Small intestine (tissue), 7 donors: ENCODE data around the gene LRRC73. TPM values are rescaled to one million over a fixed set of nuclear protein-coding genes. Genes with fewer than 3 reads are reported as not detected.

Experiments used
- DNase-seq, 2 donors: peaks; one replicate each; pipeline versions ENCODE4 v3.0.0 to v3.0.0-alpha.2; 2013
- FAIRE-seq: peaks from 2 replicates; lab custom pipeline; 2012; peaks lifted over from hg19 to GRCh38; lab: Jason Lieb, UNC
- H3K27ac ChIP-seq, 3 donors: one replicate each; pipeline ENCODE4 v1.5.1; 2013; ENCODE audit warnings: low read length in 2 of 3, mild to moderate bottlenecking in 2 of 3, control low read depth in 1 of 3, inconsistent platforms in 1 of 3, low read depth in 1 of 3, moderate library complexity in 1 of 3
- H3K27me3 ChIP-seq, 3 donors: one replicate each; pipeline ENCODE4 v1.6.1; 2013; ENCODE audit warnings: low read length in 3 of 3, inconsistent platforms in 1 of 3; ENCODE audit not compliant: control insufficient read depth in 3 of 3, insufficient read depth in 3 of 3
- H3K36me3 ChIP-seq, 3 donors: one replicate each; pipeline ENCODE4 v1.6.1; 2013; ENCODE audit warnings: low read length in 3 of 3, inconsistent platforms in 1 of 3, low read depth in 1 of 3, mild to moderate bottlenecking in 1 of 3, moderate library complexity in 1 of 3; ENCODE audit not compliant: control insufficient read depth in 3 of 3, insufficient read depth in 2 of 3
- H3K4me1 ChIP-seq, 3 donors: one replicate each; pipeline ENCODE4 v1.6.1; 2013; ENCODE audit warnings: low read length in 2 of 3, inconsistent platforms in 1 of 3, low read depth in 1 of 3, mild to moderate bottlenecking in 1 of 3, moderate library complexity in 1 of 3; ENCODE audit not compliant: control insufficient read depth in 3 of 3, insufficient read depth in 2 of 3
- H3K4me3 ChIP-seq, 3 donors: one replicate each; pipeline ENCODE4 v1.5.1; 2013; ENCODE audit warnings: low read length in 3 of 3, control low read depth in 1 of 3, inconsistent platforms in 1 of 3, low read depth in 1 of 3, mild to moderate bottlenecking in 1 of 3, moderate library complexity in 1 of 3
- H3K9me3 ChIP-seq, 2 donors: one replicate each; pipeline ENCODE4 v1.6.1; 2013; ENCODE audit warnings: low read depth in 1 of 2, low read length in 1 of 2; ENCODE audit not compliant: control insufficient read depth in 2 of 2, insufficient read depth in 1 of 2
- WGBS, 3 donors: extraction: QIAGEN DNeasy Blood & Tissue Kit; methylation state at CpG; one replicate each; pipeline ENCODE4 v1.1.7; 2013; 5-methylcytosine and 5-hydroxymethylcytosine counted together
- polyA plus RNA-seq, 4 donors: library from polyadenylated mRNA; stranded (reverse) in 3 of 4; unstranded in 1 of 4; fragments of 200-250 nt in 3 of 4; fragments of 120-200 nt in 1 of 4; gene quantifications; one replicate each; pipeline versions ENCODE4 v1.2.1 to v1.2.3, GENCODE V29; 2013
- donor health status: healthy with polysubstance abuse.
- donor health status: control.
- donor health status: control.
- donor health status: Bipolar disorder and iron deficiency.
- donor health status: healthy.

Gene LRRC73
- polyA plus RNA-seq, 4 donors = 0.22 to 0.54 (median 0.38) TPM

DNA sequence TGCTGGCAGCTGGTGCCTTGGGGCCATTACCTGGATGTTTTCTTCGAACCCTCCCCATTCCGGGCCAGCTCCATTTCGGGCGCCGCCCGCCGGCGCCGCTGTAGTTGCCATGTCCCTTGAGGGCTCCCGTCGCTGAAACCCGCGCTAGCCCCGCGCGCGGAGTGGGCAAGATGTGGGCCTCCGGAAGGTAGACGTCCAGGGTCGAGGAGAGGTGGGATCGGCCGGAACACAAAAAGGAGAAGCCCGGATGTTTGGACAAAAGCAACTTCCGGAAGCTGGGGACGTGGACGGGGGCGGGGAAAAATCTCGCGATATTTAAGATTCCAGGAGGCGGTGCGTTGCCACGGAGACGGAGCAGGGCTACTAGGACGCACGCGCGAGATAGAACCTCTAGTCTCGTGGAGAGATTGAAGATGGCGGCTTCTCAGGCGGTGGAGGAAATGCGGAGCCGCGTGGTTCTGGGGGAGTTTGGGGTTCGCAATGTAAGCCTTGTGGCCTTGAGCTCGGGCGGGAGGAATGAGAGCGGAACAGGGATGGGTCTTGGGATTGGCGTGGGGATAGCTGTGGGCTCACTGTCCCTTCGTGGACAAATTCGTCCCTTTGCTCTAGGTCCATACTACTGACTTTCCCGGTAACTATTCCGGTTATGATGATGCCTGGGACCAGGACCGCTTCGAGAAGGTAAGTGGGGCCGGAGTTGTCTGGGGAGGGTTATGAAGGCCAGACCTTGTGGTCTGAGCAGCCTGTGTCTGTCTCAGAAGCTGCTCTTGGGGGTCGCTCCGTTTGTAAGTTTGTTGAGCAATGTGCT is 6.8 kb upstream of the LRRC73 start, which contains the start of the genes POLR1C and YIPF3:
POLR1C (plus strand) TSS at position 393 of the 808 bp plus-strand sequence; CDS start at position 414, 21 bp downstream.
YIPF3 (minus strand) TSS at position 230 of the 808 bp plus-strand sequence; CDS start at position 111, 119 bp downstream.
- peak within 1 kb of the TSS; percentile 57 to 99 (median 92) for H3K4me3 ChIP-seq
- H3K36me3 ChIP-seq = peaks cover 15 to 58% (median 29%) of the 10 kb centered on the region in 3 donors
- FAIRE-seq (no peak), DNase-seq (peak; percentile 98 to 99)
- peaks cover 0 to 19% (median 8%) of the 10 kb centered on the region in 3 donors for H3K4me1 ChIP-seq
- peak within 1 kb of the TSS in 2 of 3 donors; percentile 83 to 89 for H3K27ac ChIP-seq
- WGBS, 3 donors = 0% methylated on average over 57 of the region's 57 CpGs
- no peaks in the 10 kb centered on the region for H3K27me3 ChIP-seq
- no peaks in the 10 kb centered on the region for H3K9me3 ChIP-seq

DNA sequence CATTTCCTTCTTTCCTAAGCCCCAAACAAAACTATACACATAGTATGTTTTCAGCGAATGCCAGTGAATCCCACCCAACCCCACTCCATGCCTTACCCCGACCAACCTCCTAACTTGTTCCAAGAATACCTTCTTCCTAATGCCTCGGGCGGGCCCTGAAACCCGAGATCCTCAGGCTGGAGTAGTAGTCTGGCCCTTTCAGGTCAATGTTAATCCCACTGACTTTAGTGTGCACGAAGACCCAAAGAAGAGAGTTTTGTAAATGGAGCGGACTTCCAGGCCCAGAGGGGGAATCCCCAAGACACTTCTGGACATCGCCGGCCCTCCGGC is 6.2 kb upstream of the LRRC73 start:
- Histone ChIP-seq H3K9me3 (no peaks in the 10 kb centered on the region), H3K4me1 (peaks cover 0 to 19% (median 8%) of the 10 kb centered on the region in 3 donors), H3K36me3 (peaks cover 14 to 58% (median 28%) of the 10 kb centered on the region in 3 donors), H3K27me3 (no peaks in the 10 kb centered on the region), H3K27ac (peak overlapping the region in 2 of 3 donors; percentile 83 to 89), H3K4me3 (peak overlapping the region; percentile 57 to 99 (median 92))
- DNase-seq (no peak), FAIRE-seq (no peak)
- WGBS, 3 donors = 0 to 1% (median 1%) methylated on average over 10 of the region's 10 CpGs

DNA sequence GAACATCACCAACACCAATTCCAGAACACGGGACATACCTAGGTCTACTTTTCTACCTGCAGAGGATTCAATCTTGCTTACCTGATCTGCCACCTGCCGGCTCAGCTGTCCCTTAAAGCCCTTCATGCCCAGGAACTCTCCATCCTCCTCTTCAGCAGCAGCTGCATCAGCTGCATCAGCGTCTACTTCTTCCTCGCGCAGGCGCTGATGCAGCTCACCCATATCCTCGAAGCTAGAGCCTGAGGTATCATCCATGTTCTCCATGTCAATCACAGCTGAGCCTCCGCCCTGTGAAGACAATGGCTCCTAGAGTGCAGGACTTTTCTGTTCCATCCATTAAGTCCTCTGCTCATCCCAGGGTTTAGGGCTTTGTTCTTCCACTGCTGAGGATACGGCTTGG is 5.7 kb upstream of the LRRC73 start:
- FAIRE-seq = no peak
- WGBS, 3 donors = 51 to 74% (median 64%) methylated on average over 9 of the region's 9 CpGs
- H3K4me1 ChIP-seq = peaks cover 1 to 20% (median 8%) of the 10 kb centered on the region in 3 donors
- peaks cover 10 to 57% (median 26%) of the 10 kb centered on the region in 3 donors for H3K36me3 ChIP-seq
- H3K27ac ChIP-seq = peak overlapping the region in 1 of 3 donors; percentile 83
- H3K9me3 ChIP-seq = no peaks in the 10 kb centered on the region
- no peaks in the 10 kb centered on the region for H3K27me3 ChIP-seq
- DNase-seq = no peak
- H3K4me3 ChIP-seq = peak overlapping the region; percentile 57 to 99 (median 92)

DNA sequence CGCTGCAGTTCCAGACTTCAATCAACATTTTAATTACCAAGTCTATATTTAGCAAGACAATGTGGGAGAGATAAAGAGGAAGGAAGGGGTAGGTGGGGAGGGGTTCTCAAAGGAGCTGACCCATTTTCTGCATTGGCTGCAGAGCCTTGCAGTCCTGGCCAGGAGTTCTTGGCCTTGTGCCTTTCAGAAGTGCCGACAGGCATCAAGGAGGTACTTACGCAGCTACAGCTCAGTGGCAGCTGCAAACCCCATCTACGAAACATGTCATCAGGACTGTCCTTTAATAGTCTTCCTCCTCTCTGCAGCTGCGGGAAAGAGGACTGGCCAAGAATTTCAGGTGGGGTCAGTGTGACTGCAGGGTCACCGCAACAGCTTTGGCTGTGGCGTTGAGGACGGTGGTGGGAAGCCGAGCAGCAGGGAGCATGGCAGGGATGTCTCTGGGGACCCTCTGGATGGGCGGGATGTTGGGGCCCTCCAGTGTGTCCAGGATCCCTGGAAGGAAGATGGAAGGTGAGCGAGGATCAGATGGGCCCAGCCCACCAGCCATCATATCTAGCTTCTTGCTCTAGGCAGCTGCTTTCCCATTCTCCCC is 1.8 kb upstream of the LRRC73 start:
- Histone ChIP-seq H3K4me3 (no peak overlapping the region), H3K4me1 (peaks cover 4 to 37% (median 4%) of the 10 kb centered on the region in 3 donors), H3K27ac (no peak overlapping the region), H3K36me3 (peaks cover 10 to 43% (median 15%) of the 10 kb centered on the region in 3 donors), H3K9me3 (no peaks in the 10 kb centered on the region), H3K27me3 (peaks cover 0 to 16% (median 0%) of the 10 kb centered on the region in 3 donors)
- FAIRE-seq = no peak
- DNase-seq = no peak
- 87 to 97% (median 94%) methylated on average over 11 of the region's 11 CpGs for WGBS, 3 donors

DNA sequence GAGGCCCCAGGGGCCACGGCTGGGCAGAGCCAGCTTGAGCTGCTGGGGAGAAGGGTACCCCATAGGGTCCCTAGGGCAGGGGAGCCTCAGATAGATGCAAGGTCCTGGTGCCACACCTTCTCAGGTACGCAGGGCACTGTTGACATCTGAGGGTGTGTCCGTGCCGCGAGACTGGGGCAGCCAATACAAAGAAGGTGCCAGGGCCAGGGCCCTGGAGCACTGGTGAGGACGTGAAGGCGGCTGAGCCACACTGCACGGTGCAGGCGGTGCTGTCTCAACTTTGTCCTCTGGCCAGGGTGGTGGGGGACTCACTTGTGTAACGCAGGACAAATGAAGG is 649 bp upstream of the LRRC73 start:
- peak overlapping the region in 2 of 3 donors; percentile 41 to 67 for H3K4me3 ChIP-seq
- WGBS, 3 donors = 25 to 59% (median 40%) methylated on average over 10 of the region's 10 CpGs
- H3K27ac ChIP-seq = peak overlapping the region; percentile 49 to 82 (median 78)

DNA sequence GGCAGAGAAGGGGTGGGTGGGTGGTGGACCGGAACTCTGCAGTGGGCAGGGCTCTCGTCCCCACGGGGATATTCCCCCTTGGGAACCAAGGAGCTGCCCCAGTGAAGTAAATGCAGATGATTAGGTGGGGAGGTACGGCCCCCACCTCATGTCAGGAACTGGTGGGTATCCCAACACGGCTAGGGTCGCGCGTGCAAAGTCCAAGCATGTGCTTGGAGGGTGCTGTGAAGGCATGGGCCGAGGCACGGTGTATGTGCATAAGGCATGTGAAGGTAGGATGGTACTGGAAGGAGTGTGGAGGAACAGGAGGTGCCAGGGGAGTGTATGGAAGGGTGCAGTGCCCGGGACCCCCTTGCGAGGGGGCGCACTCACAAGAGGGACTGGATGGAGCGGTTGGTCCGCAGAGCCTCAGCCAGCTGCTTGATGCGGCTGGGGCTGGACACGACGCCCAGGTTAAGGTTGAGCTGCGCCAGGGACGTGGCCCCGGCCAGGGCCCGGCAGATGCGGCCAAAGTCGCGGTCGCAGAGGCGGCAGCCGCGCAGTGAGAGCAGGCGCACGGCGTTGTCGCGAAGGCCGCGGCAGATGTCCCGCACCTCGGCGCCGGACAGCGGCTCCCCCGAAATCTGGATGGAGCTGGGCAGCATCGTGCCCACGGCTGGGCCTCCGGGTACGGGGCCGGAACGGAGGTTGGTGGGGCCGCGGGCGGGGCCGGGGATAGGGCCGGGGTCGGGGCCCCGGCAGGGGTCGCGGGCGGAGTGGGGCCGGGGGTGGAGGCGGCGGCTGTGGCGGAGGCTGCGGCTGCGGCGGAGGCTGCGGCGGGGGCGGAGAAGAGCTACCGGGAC is 783 bp downstream of the LRRC73 start:
- Histone ChIP-seq H3K27me3 (peaks cover 0 to 16% (median 0%) of the 10 kb centered on the region in 3 donors), H3K9me3 (no peaks in the 10 kb centered on the region), H3K4me1 (peaks cover 0 to 27% (median 4%) of the 10 kb centered on the region in 3 donors), H3K27ac (no peak overlapping the region), H3K4me3 (peak overlapping the region; percentile 6 to 67 (median 33)), H3K36me3 (peaks cover 12 to 55% (median 15%) of the 10 kb centered on the region in 3 donors)
- no peak for FAIRE-seq
- DNase-seq = peak in 1 of 2 donors; percentile 40
- 8 to 11% (median 8%) methylated on average over 38 to 69 of the region's 69 CpGs for WGBS, 3 donors

More for the DNA sequence above, 649 bp upstream of the LRRC73 start:
- H3K27me3 ChIP-seq = peaks cover 0 to 16% (median 0%) of the 10 kb centered on the region in 3 donors
- peaks cover 2 to 35% (median 4%) of the 10 kb centered on the region in 3 donors for H3K4me1 ChIP-seq
- H3K9me3 ChIP-seq = no peaks in the 10 kb centered on the region
- no peak for FAIRE-seq
- peaks cover 10 to 51% (median 15%) of the 10 kb centered on the region in 3 donors for H3K36me3 ChIP-seq
- DNase-seq = peak; percentile 67 to 88

DNA sequence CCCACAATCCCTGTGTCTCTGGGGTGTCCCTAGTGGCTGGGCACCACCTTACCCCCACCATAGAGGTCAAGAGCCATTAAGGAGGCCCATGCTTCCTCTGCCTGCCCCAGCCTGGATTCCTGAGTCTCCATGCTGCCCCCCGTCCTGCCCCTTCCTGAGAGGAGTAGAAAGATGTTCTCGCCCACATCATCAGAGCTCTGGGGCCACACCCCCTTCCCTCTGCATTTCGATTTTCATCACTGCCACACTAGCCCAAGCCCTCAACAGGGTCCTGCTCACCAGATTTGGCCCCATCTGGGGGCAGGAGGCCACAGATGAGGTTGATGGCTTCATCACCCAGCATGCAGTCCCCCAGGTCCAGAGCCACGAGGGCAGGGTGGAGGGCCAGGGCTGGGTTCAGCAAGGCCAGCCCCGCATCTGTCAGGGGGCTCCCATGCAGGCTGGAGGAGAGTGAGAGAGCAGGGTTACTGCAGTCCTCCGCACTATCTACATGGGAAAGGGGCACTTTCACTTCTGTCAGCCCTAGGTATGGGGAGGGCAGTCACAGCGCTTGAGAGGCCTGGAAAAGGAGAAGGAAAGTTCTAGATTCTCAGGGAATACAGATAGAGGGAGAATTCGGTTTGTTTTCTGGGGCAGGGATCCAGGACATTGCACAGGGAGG is 1.5 kb downstream of the LRRC73 start:
- Histone ChIP-seq H3K9me3 (no peaks in the 10 kb centered on the region), H3K27me3 (peaks cover 0 to 16% (median 0%) of the 10 kb centered on the region in 3 donors), H3K27ac (no peak overlapping the region), H3K4me3 (no peak overlapping the region), H3K36me3 (peaks cover 12 to 58% (median 17%) of the 10 kb centered on the region in 3 donors), H3K4me1 (peaks cover 0 to 27% (median 4%) of the 10 kb centered on the region in 3 donors)
- FAIRE-seq = no peak
- 54 to 66% (median 56%) methylated on average over 8 of the region's 8 CpGs for WGBS, 3 donors
- peak in 1 of 2 donors; percentile 25 for DNase-seq
